ENCODE measurements around the gene CPEB2.

The CPEB2 gene

GRCh38 chr4:15011166-15011565 is 8.9 kb downstream of the CPEB2 start:
- DNase-seq = no peak

GRCh38 chr4:15012017-15012788 is 9.9 kb downstream of the CPEB2 start:
- DNase-seq = no peak

GRCh38 chr4:15013585-15013984 is 11.3 kb downstream of the CPEB2 start:
- no peak for DNase-seq

- DNase-seq = no peak
Observed at GRCh38 chr4:15015170-15015569, 12.9 kb downstream of the CPEB2 start.

GRCh38 chr4:15018361-15018760 is 16.1 kb downstream of the CPEB2 start:
- DNase-seq = no peak

GRCh38 chr4:15020502-15021286 is 18.4 kb downstream of the CPEB2 start:
- no peak for DNase-seq

- DNase-seq = no peak
Observed at GRCh38 chr4:15021311-15021710, 19.0 kb downstream of the CPEB2 start.

- DNase-seq = no peak
Observed at GRCh38 chr4:15021946-15022345, 19.7 kb downstream of the CPEB2 start.

GRCh38 chr4:15024386-15024785 is 22.1 kb downstream of the CPEB2 start:
- DNase-seq = no peak

GRCh38 chr4:15025693-15026092 is 23.4 kb downstream of the CPEB2 start:
- DNase-seq = no peak

- no peak for DNase-seq
Observed at GRCh38 chr4:15027921-15028435, 25.7 kb downstream of the CPEB2 start.

GRCh38 chr4:15031197-15031596 is 28.9 kb downstream of the CPEB2 start:
- DNase-seq = no peak

- DNase-seq = no peak
Observed at GRCh38 chr4:15031993-15032675, 29.9 kb downstream of the CPEB2 start.

- DNase-seq = no peak
Observed at GRCh38 chr4:15034071-15034764, 31.9 kb downstream of the CPEB2 start.

GRCh38 chr4:15035159-15035558 is 32.9 kb downstream of the CPEB2 start:
- no peak for DNase-seq

GRCh38 chr4:15037923-15038541 is 35.8 kb downstream of the CPEB2 start:
- DNase-seq = no peak

- no peak for DNase-seq
Observed at GRCh38 chr4:15040916-15041463, 38.7 kb downstream of the CPEB2 start.

- no peak for DNase-seq
Observed at GRCh38 chr4:15042529-15043167, 40.4 kb downstream of the CPEB2 start.

GRCh38 chr4:15043226-15043625 is 40.9 kb downstream of the CPEB2 start:
- no peak for DNase-seq

GRCh38 chr4:15043922-15044321 is 41.6 kb downstream of the CPEB2 start:
- DNase-seq = no peak

- no peak for DNase-seq
Observed at GRCh38 chr4:15054541-15054940, 52.3 kb downstream of the CPEB2 start.

- no peak for DNase-seq
Observed at GRCh38 chr4:15060213-15060612, 57.9 kb downstream of the CPEB2 start.
